Diencephalon (tissue), 1 donor: ENCODE measurements around the gene CDK17. TPM values are rescaled to one million over a fixed set of nuclear protein-coding genes. Genes with fewer than 3 reads are reported as not detected.

Experiments
- small RNA-seq: library from RNA; depleted of rRNA; stranded (forward); fragments of <200 nt; gene quantifications from one replicate; pipeline ENCODE3, GENCODE V24; 2014
- total RNA-seq: library from RNA; depleted of rRNA; stranded (reverse); fragments of >200 nt; gene quantifications from one replicate; pipeline ENCODE4 v1.2.3, GENCODE V29; 2014

CDK17 gene
- 128 TPM for total RNA-seq

GRCh38 chr12:96399919-96400630 lies at the start of gene CDK17:
CDK17 (minus strand) TSS chr12:96400439; CDS start chr12:96334836, 65,603 bp downstream.

Small RNAs within 50 kb of the gene (small RNA-seq; reads per million reads assigned to genes)
- not detected for gene RN7SKP11
- gene RNU4-24P, result not detected

Other genes starting within 250 kb of the CDK17 start
- 5.5 TPM for gene ELK3, start 206.1 kb downstream of the CDK17 start, total RNA-seq
- 36.0 TPM for gene CFAP54, start 89.1 kb upstream of the CDK17 start, total RNA-seq